CD4-positive, CD25-positive, alpha-beta regulatory T cell (primary cell): Measurements from ENCODE around the gene CEBPZOS. TPM values are rescaled to one million over a fixed set of nuclear protein-coding genes. Genes with fewer than 3 reads are reported as not detected.
"Not testable (repeated sequence)": the region's sequence is repeated elsewhere in the genome, so short reads cannot be mapped to it uniquely, and the experiment has no call there.

Experiments used
- ATAC-seq, 2 donors: fragments of 150-1000 bp; cut with Tn5 transposase; one replicate each; pipeline ENCODE4 v1.10.0; 2021; ENCODE audit warnings: low read depth in 2 of 2, moderate number of reproducible peaks in 2 of 2, moderate library complexity in 1 of 2
- DNase-seq, 3 donors: peaks; one replicate each; pipeline versions ENCODE4 v3.0.0 to v3.0.0-alpha.2; 2012 to 2022; ENCODE audit warnings: mixed read lengths in 1 of 3
- H3K27ac ChIP-seq: one replicate; pipeline ENCODE4 v1.7.0; 2013; ENCODE audit warnings: mild to moderate bottlenecking, low read length; ENCODE audit not compliant: insufficient read depth, poor library complexity, severe bottlenecking
- H3K27me3 ChIP-seq: one replicate; pipeline ENCODE4 v1.7.0; 2013; ENCODE audit warnings: low read length; ENCODE audit not compliant: control insufficient read depth, insufficient read depth
- H3K36me3 ChIP-seq: one replicate; pipeline ENCODE4 v1.7.0; 2013; ENCODE audit warnings: mild to moderate bottlenecking, low read length, moderate library complexity; ENCODE audit not compliant: control insufficient read depth, insufficient read depth
- H3K4me1 ChIP-seq: 2 replicates; pipeline ENCODE4 v1.7.0; 2013; ENCODE audit warnings: mild to moderate bottlenecking, low read length; ENCODE audit not compliant: insufficient read depth, control insufficient read depth, poor library complexity, severe bottlenecking
- H3K4me3 ChIP-seq: one replicate; pipeline ENCODE4 v1.7.0; 2013; ENCODE audit warnings: low read depth, mild to moderate bottlenecking, low read length, moderate library complexity
- H3K9me3 ChIP-seq, 2 experiments: 1 replicate in 1 of 2; 2 replicates in 1 of 2; pipeline ENCODE4 v1.7.0; 2013; ENCODE audit warnings: low read length in 2 of 2, mild to moderate bottlenecking in 1 of 2, moderate library complexity in 1 of 2; ENCODE audit not compliant: control insufficient read depth in 2 of 2
- H3K27ac Mint-ChIP-seq, 3 donors: one replicate each; pipeline ENCODE4 v1.8.0; 2020 to 2022; ENCODE audit warnings: mild to moderate bottlenecking in 3 of 3, mixed read lengths in 3 of 3, moderate library complexity in 2 of 3
- H3K27me3 Mint-ChIP-seq: one replicate; pipeline ENCODE4 v1.8.0; 2022; ENCODE audit warnings: mild to moderate bottlenecking, mixed read lengths
- H3K36me3 Mint-ChIP-seq: one replicate; pipeline ENCODE4 v1.8.0; 2020; ENCODE audit warnings: mixed read lengths
- H3K4me1 Mint-ChIP-seq, 4 donors: one replicate each; pipeline ENCODE4 v1.8.0; 2020 to 2022; ENCODE audit warnings: mixed read lengths in 4 of 4, mild to moderate bottlenecking in 1 of 4
- H3K4me3 Mint-ChIP-seq, 4 donors: one replicate each; pipeline ENCODE4 v1.8.0; 2020 to 2022; ENCODE audit warnings: mild to moderate bottlenecking in 4 of 4, mixed read lengths in 4 of 4, moderate library complexity in 3 of 4
- H3K9me3 Mint-ChIP-seq, 7 donors: one replicate each; pipeline ENCODE4 v1.8.0; 2020 to 2022; ENCODE audit warnings: mixed read lengths in 7 of 7, mild to moderate bottlenecking in 3 of 7, moderate library complexity in 2 of 7
- polyA plus RNA-seq, 4 donors: library from polyadenylated mRNA; unstranded; fragments of 300-500 nt; fragmentation: Illumina TruSeq; gene quantifications; one replicate each; pipeline ENCODE4 v1.2.3, GENCODE V29; 2021
- total RNA-seq: library from RNA; stranded (reverse); gene quantifications from one replicate; pipeline ENCODE4 v1.2.3, GENCODE V29; 2022

Gene CEBPZOS
- total and polyA plus RNA-seq, 5 donors from 2014 or later: 24.8 to 37.7 (median 33.1) TPM

GRCh38 chr2:37192551-37192950 lies 3.7 kb upstream of the CEBPZOS start:
- H3K9me3 Mint-ChIP-seq: no peaks in the 10 kb centered on the region
- H3K27ac Mint-ChIP-seq: no peak overlapping the region
- DNase-seq (no peak), ATAC-seq (no peak)
- H3K4me3 Mint-ChIP-seq: peak overlapping the region in 1 of 4 donors; percentile 34
- Histone ChIP-seq H3K27me3 (peaks cover 2% of the 10 kb centered on the region), H3K36me3 (no peaks in the 10 kb centered on the region), H3K4me1 (peaks cover 14% of the 10 kb centered on the region), H3K27ac (no peak overlapping the region), H3K9me3 (no peaks in the 10 kb centered on the region), H3K4me3 (no peak overlapping the region)
- H3K36me3 Mint-ChIP-seq: no peaks in the 10 kb centered on the region
- H3K27me3 Mint-ChIP-seq: peaks cover 4% of the 10 kb centered on the region
- peaks cover 4 to 14% (median 8%) of the 10 kb centered on the region in 4 donors for H3K4me1 Mint-ChIP-seq

- Mint-ChIP-seq H3K4me3 (peak overlapping the region; percentile 92 to 99 (median 98)), H3K4me1 (peaks cover 12 to 39% (median 24%) of the 10 kb centered on the region in 4 donors), H3K27ac (peak overlapping the region; percentile 97 to 100 (median 98))
- Histone ChIP-seq H3K4me3 (peak overlapping the region; percentile 93), H3K27ac (peak overlapping the region; percentile 83), H3K4me1 (peaks cover 26% of the 10 kb centered on the region)
- not testable (repeated sequence) for H3K27me3 Mint-ChIP-seq, H3K9me3 ChIP-seq, ATAC-seq, H3K27me3 ChIP-seq, DNase-seq, H3K36me3 ChIP-seq, H3K9me3 Mint-ChIP-seq, H3K36me3 Mint-ChIP-seq
Observed at GRCh38 chr2:37195862-37196319, 405 bp upstream of the CEBPZOS start.

DNA sequence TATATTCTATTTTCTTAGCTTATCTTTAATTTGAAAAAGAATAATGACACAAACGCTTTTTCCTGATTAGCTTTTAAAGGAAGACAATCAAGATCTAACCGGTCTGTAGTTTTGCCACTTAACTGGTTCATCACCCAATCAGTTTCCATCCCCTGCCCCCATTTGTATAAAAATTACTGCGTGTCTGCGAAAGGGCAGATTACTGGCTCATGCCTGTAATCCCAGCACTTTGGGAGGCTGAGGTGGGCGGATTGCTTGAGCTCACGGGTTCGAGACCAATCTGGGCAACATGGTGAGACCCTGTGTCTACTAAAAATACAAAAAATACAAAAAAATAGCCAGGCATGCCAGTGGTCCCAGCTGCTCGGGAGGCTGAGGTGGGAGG lies 2.4 kb downstream of the CEBPZOS start:
- ATAC-seq: no peak
- peaks cover 30% of the 10 kb centered on the region for H3K36me3 ChIP-seq
- H3K9me3 Mint-ChIP-seq: peaks cover 0 to 2% (median 0%) of the 10 kb centered on the region in 7 donors
- H3K27ac ChIP-seq: no peak overlapping the region
- H3K36me3 Mint-ChIP-seq: peaks cover 18% of the 10 kb centered on the region
- H3K4me1 ChIP-seq: peaks cover 29% of the 10 kb centered on the region
- no peak overlapping the region for H3K4me3 ChIP-seq
- H3K4me3 Mint-ChIP-seq: peak overlapping the region; percentile 35 to 88 (median 42)
- peaks cover 2 to 3% of the 10 kb centered on the region in 2 experiments for H3K9me3 ChIP-seq
- no peaks in the 10 kb centered on the region for H3K27me3 Mint-ChIP-seq
- DNase-seq: no peak
- no peaks in the 10 kb centered on the region for H3K27me3 ChIP-seq
- H3K27ac Mint-ChIP-seq: peak overlapping the region in 1 of 3 donors; percentile 67
- H3K4me1 Mint-ChIP-seq: peaks cover 23 to 49% (median 35%) of the 10 kb centered on the region in 4 donors

- H3K27ac ChIP-seq: no peak overlapping the region
- peaks cover 0 to 9% (median 5%) of the 10 kb centered on the region in 7 donors for H3K9me3 Mint-ChIP-seq
- H3K36me3 Mint-ChIP-seq: peaks cover 42% of the 10 kb centered on the region
- peaks cover 33 to 52% (median 42%) of the 10 kb centered on the region in 4 donors for H3K4me1 Mint-ChIP-seq
- ATAC-seq (no peak), DNase-seq (no peak)
- peaks cover 2 to 7% of the 10 kb centered on the region in 2 experiments for H3K9me3 ChIP-seq
- no peaks in the 10 kb centered on the region for H3K27me3 Mint-ChIP-seq
- peaks cover 24% of the 10 kb centered on the region for H3K4me1 ChIP-seq
- H3K36me3 ChIP-seq: peaks cover 54% of the 10 kb centered on the region
- H3K27ac Mint-ChIP-seq: no peak overlapping the region
- peak overlapping the region in 2 of 4 donors; percentile 39 to 47 for H3K4me3 Mint-ChIP-seq
- H3K4me3 ChIP-seq: no peak overlapping the region
- H3K27me3 ChIP-seq: no peaks in the 10 kb centered on the region
Observed at GRCh38 chr2:37201208-37201607, 4.9 kb downstream of the CEBPZOS start.

DNA sequence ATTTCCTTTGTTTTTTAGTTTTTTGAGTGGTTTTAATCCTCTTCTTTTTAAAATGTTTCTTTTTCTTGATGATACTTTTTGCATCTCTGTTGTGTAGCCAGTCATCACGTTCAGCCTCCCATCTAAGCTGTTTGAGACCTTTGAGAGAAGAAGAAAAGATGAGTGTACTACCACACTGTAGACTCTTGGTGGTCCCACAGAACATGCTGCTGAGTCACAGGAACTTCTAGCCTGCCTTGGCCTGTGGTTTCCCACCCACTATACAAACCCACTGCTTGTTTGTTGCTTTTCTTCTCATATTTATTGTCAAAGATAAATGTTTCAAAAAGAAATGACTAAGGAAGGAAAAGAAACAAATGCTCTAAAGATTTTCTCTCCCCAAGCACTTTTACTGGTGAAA lies 5.5 kb downstream of the CEBPZOS start:
- H3K27me3 Mint-ChIP-seq: no peaks in the 10 kb centered on the region
- Histone ChIP-seq H3K4me1 (peaks cover 23% of the 10 kb centered on the region), H3K36me3 (peaks cover 60% of the 10 kb centered on the region), H3K27ac (peak overlapping the region; percentile 3), H3K27me3 (no peaks in the 10 kb centered on the region), H3K9me3 (peaks cover 2 to 7% of the 10 kb centered on the region in 2 experiments), H3K4me3 (no peak overlapping the region)
- H3K4me1 Mint-ChIP-seq: peaks cover 33 to 50% (median 39%) of the 10 kb centered on the region in 4 donors
- peaks cover 0 to 12% (median 8%) of the 10 kb centered on the region in 7 donors for H3K9me3 Mint-ChIP-seq
- H3K4me3 Mint-ChIP-seq: peak overlapping the region in 2 of 4 donors; percentile 3 to 38
- H3K27ac Mint-ChIP-seq: peak overlapping the region in 1 of 3 donors; percentile 75
- ATAC-seq (no peak), DNase-seq (no peak)
- H3K36me3 Mint-ChIP-seq: peaks cover 46% of the 10 kb centered on the region

DNA sequence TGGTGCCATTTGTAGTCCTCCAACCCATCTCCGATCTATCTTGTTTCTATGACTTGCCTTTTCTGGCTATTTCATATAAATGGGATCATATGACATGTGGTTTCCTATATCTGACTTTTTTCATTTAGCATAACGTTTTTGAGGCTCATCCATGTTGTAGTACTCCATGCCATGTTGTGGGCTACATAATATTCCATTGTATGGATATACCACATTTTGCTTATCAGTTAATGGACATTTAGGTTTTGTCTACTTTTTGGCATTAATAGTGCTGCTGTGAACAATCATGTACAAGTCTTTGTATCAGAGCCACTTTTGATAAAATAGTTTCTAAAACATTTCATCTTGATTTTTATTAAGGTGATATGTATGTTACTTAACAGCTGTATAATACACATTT lies 7.4 kb downstream of the CEBPZOS start:
- Histone ChIP-seq H3K27ac (no peak overlapping the region), H3K4me3 (no peak overlapping the region), H3K27me3 (no peaks in the 10 kb centered on the region), H3K9me3 (peaks cover 10 to 15% of the 10 kb centered on the region in 2 experiments), H3K36me3 (peaks cover 78% of the 10 kb centered on the region), H3K4me1 (peaks cover 7% of the 10 kb centered on the region)
- ATAC-seq: no peak
- Mint-ChIP-seq H3K4me3 (no peak overlapping the region), H3K27me3 (no peaks in the 10 kb centered on the region), H3K4me1 (peaks cover 40 to 54% (median 45%) of the 10 kb centered on the region in 4 donors), H3K27ac (no peak overlapping the region), H3K9me3 (peaks cover 6 to 31% (median 19%) of the 10 kb centered on the region in 7 donors), H3K36me3 (peaks cover 65% of the 10 kb centered on the region)
- DNase-seq: no peak

DNA sequence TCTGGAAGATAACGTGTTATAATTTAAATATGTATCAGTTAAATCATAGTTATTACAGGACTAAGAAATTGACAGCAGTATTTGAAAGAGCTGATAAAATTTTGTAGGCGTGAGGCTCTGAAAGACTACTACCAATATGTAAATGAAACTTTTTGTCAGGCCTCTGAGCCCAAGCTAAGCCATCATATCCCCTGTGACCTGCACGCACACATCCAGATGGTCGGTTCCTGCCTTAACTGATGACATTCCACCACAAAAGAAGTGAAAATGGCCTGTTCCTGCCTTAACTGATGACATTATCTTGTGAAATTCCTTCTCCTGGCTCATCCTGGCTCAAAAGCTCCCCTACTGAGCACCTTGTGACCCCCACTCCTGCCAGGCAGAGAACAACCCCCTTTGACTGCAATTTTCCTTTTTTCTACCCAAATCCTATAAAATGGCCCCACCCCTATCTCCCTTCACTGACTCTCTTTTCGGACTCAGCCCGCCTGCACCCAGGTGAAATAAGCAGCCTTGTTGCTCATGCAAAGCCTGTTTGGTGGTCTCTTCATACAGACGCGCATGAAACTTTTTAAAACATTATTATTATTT lies 8.9 kb downstream of the CEBPZOS start:
- Mint-ChIP-seq H3K4me1 (peaks cover 36 to 47% (median 41%) of the 10 kb centered on the region in 4 donors), H3K9me3 (peaks cover 6 to 44% (median 19%) of the 10 kb centered on the region in 7 donors), H3K36me3 (peaks cover 80% of the 10 kb centered on the region)
- not testable (repeated sequence) for DNase-seq, H3K27me3 ChIP-seq, H3K27ac ChIP-seq, H3K27ac Mint-ChIP-seq, H3K4me3 Mint-ChIP-seq, ATAC-seq, H3K4me1 ChIP-seq, H3K27me3 Mint-ChIP-seq, H3K4me3 ChIP-seq
- peaks cover 14 to 29% of the 10 kb centered on the region in 2 experiments for H3K9me3 ChIP-seq
- peaks cover 91% of the 10 kb centered on the region for H3K36me3 ChIP-seq
